ENCODE results near the gene NTPCR.
A peak's percentile ranks its signal among the peaks of the same experiment; 100 is the strongest.

The NTPCR gene

GRCh38 chr1:233006541-233006973 lies 56.1 kb downstream of the NTPCR start:
- TF ChIP-seq KLF9 (tag by site-specific recombination; IDR thresholded peaks at IDR 0.05; ENCODE audit: low read depth) (no peak), MYNN (tag by site-specific recombination; IDR thresholded peaks at IDR 0.05; ENCODE audit: borderline replicate concordance) (no peak), ZNF664 (tag by site-specific recombination; IDR thresholded peaks at IDR 0.05) (no peak), KLF10 (tag by site-specific recombination; IDR thresholded peaks at IDR 0.05) (no peak), ZNF112 (tag by site-specific recombination; IDR thresholded peaks at IDR 0.05) (no peak), ZNF214 (tag by site-specific recombination; IDR thresholded peaks at IDR 0.05; ENCODE audit: borderline replicate concordance) (no peak), ZNF529 (tag by site-specific recombination; IDR thresholded peaks at IDR 0.05; ENCODE audit: insufficient replicate concordance) (no peak), ZNF768 (tag by site-specific recombination; IDR thresholded peaks at IDR 0.05) (no peak), AEBP2 (tag by site-specific recombination; IDR thresholded peaks at IDR 0.05; ENCODE audit: borderline replicate concordance) (no peak), TCF7L2 (IDR thresholded peaks at IDR 0.05; ENCODE audit: borderline replicate concordance, low read depth, low read length) (no peak), ZNF692 (tag by site-specific recombination; IDR thresholded peaks at IDR 0.05) (no peak), ZNF580 (tag by site-specific recombination; IDR thresholded peaks at IDR 0.05) (no peak), ZBTB17 (tag by site-specific recombination; IDR thresholded peaks at IDR 0.05) (no peak), ZNF670 (tag by site-specific recombination; IDR thresholded peaks at IDR 0.05; ENCODE audit: low read depth) (no peak), PRDM2 (tag by site-specific recombination; IDR thresholded peaks at IDR 0.05; ENCODE audit: borderline replicate concordance) (no peak)
- H3K36me3 ChIP-seq (ENCODE audit: control insufficient read depth in 2 of 2, insufficient read depth in 1 of 2, low read length in 2 of 2): peaks cover 0 to 12% of the 10 kb centered on the region in 2 experiments; a peak in 1 of 3 replicates
- no peak overlapping the region for H3K4me3 ChIP-seq (ENCODE audit: low read depth, low read length)
- no peaks in the 10 kb centered on the region for H3K4me1 ChIP-seq (ENCODE audit: control insufficient read depth, insufficient read depth, low read length)
- ChIA-PET POLR2A (no interaction called here), CTCF (interaction anchor here (0.6 to 0.9 kb wide), 2 partner anchors 21 to 116 kb away, joined by 3 to 6 read pairs; no protein-coding TSS in a partner anchor)
- H3K9me3 ChIP-seq (ENCODE audit: control insufficient read depth, insufficient read depth, low read depth, low read length): no peaks in the 10 kb centered on the region
- no peak overlapping the region for H3K27ac ChIP-seq (ENCODE audit: extremely low read depth, low read depth, low read length)

GRCh38 chr1:233010146-233010545 lies 59.7 kb downstream of the NTPCR start:
- H3K9me3 ChIP-seq (ENCODE audit: control insufficient read depth, insufficient read depth, low read depth, low read length): no peaks in the 10 kb centered on the region
- peaks cover 0 to 37% of the 10 kb centered on the region in 2 experiments; a peak in 2 of 3 replicates for H3K36me3 ChIP-seq (ENCODE audit: control insufficient read depth in 2 of 2, insufficient read depth in 1 of 2, low read length in 2 of 2)
- ChIA-PET POLR2A (no interaction called here), CTCF (interaction anchor here (0.9 to 2.0 kb wide), 2 partner anchors 15 to 32 kb away, joined by 3 to 10 read pairs; no protein-coding TSS in a partner anchor)
- H3K4me3 ChIP-seq (ENCODE audit: low read depth, low read length): no peak overlapping the region
- no peaks in the 10 kb centered on the region for H3K4me1 ChIP-seq (ENCODE audit: control insufficient read depth, insufficient read depth, low read length)
- no peak overlapping the region for H3K27ac ChIP-seq (ENCODE audit: extremely low read depth, low read depth, low read length)
- TF ChIP-seq ZNF518A (tag by site-specific recombination; conservative IDR thresholded peaks at IDR 0.05; ENCODE audit: low read depth) (no peak), ZFHX2 (tag by site-specific recombination; conservative IDR thresholded peaks at IDR 0.05) (peak; percentile 78), KLF8 (tag by site-specific recombination; IDR thresholded peaks at IDR 0.05) (no peak), OSR2 (tag by site-specific recombination; IDR thresholded peaks at IDR 0.05) (no peak), SCRT2 (tag by site-specific recombination; IDR thresholded peaks at IDR 0.05) (peak; percentile 83), EGR2 (tag by site-specific recombination; IDR thresholded peaks at IDR 0.05; ENCODE audit: low read depth) (peak; percentile 84)

All from HEK293 (cell line).